Spleen (tissue), 7 donors: ENCODE results near the gene VPS4B.

Source experiments
- CTCF ChIP-seq, 11 experiments: fragments of 200-600 bp in 7 of 11; fragments of 450-650 bp in 4 of 11; sonication (generic) in 4 of 11; IDR thresholded peaks in 8 of 11; conservative IDR thresholded peaks in 3 of 11; 1 replicate in 7 of 11; 2 replicates in 4 of 11; pipeline versions ENCODE4 v1.4.0 to v1.8.0; 2016 to 2021; ENCODE audit warnings: antibody characterized with exemption in 11 of 11, inconsistent platforms in 4 of 11, mild to moderate bottlenecking in 1 of 11
- POLR2A ChIP-seq, 3 donors: fragments of 450-650 bp; IDR thresholded peaks; one replicate each; pipeline ENCODE4 v1.5.1; 2017; ENCODE audit warnings: antibody characterized with exemption in 3 of 3, mild to moderate bottlenecking in 1 of 3
- POLR2AphosphoS5 ChIP-seq, 3 donors: sonication (generic); formaldehyde crosslinking; IDR thresholded peaks; one replicate each; pipeline ENCODE4 v1.5.1; 2017; ENCODE audit warnings: antibody characterized with exemption in 3 of 3
- donor health status: DM: no; HTN: no; CAD: no; lungs with moderate emphysema.
- donor health status: DM: no; HTN: no; CAD: no.
- donor health status: DM: no; HTN: no; CAD: no.

- TF ChIP-seq POLR2A (IDR thresholded peaks at IDR 0.05) (no peak), CTCF (IDR thresholded peaks at IDR 0.05 in 8 of 11, conservative IDR thresholded peaks at IDR 0.05 in 3 of 11) (no peak), POLR2AphosphoS5 (IDR thresholded peaks at IDR 0.05) (no peak)
Observed at GRCh38 chr18:63451799-63452660, 29.8 kb upstream of the VPS4B start.
